GM11168 (cell line): Measurements from ENCODE around the gene ZNF497.
"Not testable (repeated sequence)": the region's sequence is repeated elsewhere in the genome, so short reads cannot be mapped to it uniquely, and the experiment has no call there.

Experiments
- in situ Hi-C: fragments of 300-500 bp; cut with MboI; formaldehyde crosslinking; loops from one replicate; pipeline ENCODE4 v1.12.0; 2022; ENCODE audit warnings: low sequenced_read_pairs; ENCODE audit not compliant: unreplicated experiment

Gene ZNF497

GRCh38 chr19:58350871-58351557 is 11.5 kb downstream of the ZNF497 start:
- in situ Hi-C loops, result no loop called here

GRCh38 chr19:58350001-58350861 is 12.3 kb downstream of the ZNF497 start:
- in situ Hi-C loops, result no loop called here

GRCh38 chr19:58349590-58349989 is 13.0 kb downstream of the ZNF497 start:
- in situ Hi-C loops, result no loop called here

DNA sequence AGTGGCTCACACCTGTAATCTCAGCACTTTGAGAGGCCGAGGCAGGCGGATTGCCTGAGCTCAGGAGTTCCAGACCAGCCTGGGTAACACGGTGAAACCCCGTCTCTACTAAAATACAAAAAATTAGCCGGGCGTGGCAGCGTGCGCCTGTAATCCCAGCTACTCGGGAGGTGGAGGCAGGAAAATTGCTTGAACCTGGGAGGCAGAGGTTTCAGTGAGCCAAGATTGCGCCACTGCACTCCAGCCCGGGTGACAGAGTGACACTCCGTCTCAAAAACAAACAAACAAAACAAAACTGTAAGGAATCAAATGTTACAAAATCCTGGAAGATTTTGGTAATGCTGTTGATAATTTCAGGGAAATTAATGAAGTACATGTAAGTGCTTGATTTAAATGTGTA is 14.5 kb downstream of the ZNF497 start:
- in situ Hi-C loops, result not testable (repeated sequence)

GRCh38 chr19:58346961-58347929 is 15.3 kb downstream of the ZNF497 start:
- in situ Hi-C loops, result no loop called here

- in situ Hi-C loops, result no loop called here
These were observed 17.0 kb downstream of the ZNF497 start for GRCh38 chr19:58345558-58345957.

GRCh38 chr19:58338825-58339558 is 23.6 kb downstream of the ZNF497 start:
- in situ Hi-C loops, result no loop called here

DNA sequence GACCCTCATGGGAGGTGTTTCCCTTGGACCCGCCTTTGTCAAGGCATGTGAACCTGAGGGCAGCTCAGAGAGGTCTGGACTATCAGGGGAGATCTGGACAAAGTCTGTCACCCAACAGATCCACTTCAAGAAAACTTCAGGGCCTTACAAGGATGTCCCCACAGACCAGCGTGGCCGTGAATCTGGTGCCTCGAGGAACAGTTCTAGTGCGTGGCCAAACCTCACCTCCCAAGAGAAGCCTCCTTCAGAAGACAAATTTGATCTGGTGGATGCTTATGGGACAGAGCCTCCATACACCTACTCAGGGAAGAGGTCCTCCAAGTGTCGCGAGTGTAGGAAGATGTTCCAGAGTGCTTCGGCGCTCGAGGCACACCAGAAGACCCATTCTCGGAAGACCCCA is 24.2 kb downstream of the ZNF497 start:
- in situ Hi-C loops, result no loop called here

GRCh38 chr19:58336820-58337219 is 25.7 kb downstream of the ZNF497 start:
- in situ Hi-C loops, result no loop called here

GRCh38 chr19:58336216-58336615 is 26.3 kb downstream of the ZNF497 start:
- in situ Hi-C loops, result no loop called here

DNA sequence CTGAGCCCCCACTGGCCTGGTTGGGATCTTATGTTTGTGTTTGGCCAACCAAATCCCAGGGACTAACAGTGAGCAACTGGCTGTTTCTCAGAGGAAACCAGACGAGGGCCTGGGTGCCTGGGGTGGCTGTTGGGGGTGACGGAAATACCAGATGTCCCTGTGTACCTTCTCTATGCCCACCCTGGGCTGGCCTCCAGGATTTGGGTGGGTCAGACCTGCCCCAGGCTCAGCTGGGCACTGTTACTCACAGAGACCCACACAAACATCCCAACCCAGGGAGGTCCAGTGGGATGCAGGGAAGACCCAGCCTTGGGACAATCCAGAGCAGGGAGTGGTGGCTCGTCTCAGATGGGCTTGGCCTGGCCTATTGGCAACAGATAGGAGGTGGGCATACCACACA is 26.9 kb downstream of the ZNF497 start:
- in situ Hi-C loops, result no loop called here

- in situ Hi-C loops, result no loop called here
These were observed 27.8 kb downstream of the ZNF497 start for GRCh38 chr19:58334691-58335249.

GRCh38 chr19:58332697-58333096 is 29.9 kb downstream of the ZNF497 start:
- in situ Hi-C loops, result no loop called here

DNA sequence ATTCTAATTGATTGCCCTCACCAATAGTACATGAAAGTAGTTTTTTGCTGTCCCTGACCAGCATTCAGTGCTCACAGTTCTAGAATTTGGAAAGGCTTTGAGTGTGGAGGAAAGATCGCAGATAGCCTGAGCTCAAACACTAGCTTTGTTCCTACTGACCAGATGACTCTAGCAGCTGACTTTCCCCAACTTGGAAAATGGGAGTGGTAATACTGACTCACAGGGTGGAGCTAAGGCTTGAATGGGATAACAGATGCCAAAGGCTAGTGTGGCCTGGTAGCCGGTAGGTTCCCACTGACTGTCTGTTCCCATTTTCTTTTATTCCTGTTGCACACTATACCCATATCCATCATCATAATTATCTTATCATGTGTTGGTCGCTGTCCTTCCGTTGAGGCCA is 32.1 kb downstream of the ZNF497 start:
- in situ Hi-C loops, result no loop called here

DNA sequence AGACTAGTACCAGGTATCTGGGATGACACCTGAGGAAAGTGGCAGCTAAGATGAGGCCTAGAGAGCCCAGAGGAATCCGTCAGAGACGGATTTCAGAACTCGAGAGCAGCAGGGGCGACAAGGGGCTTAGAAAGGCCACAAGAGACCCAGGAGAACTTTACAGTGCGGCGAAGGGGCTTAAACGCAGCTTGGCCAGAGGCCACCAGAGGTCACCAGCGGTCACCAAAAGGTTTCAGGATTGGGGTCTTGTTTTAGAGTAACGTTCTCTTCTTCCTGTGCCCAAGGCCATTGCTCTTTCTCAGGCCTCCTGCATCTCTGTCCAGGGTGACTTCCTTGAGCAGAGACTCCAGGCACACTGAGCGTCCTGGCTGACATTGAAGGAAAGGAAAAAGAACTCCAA is 33.6 kb downstream of the ZNF497 start:
- in situ Hi-C loops, result no loop called here

DNA sequence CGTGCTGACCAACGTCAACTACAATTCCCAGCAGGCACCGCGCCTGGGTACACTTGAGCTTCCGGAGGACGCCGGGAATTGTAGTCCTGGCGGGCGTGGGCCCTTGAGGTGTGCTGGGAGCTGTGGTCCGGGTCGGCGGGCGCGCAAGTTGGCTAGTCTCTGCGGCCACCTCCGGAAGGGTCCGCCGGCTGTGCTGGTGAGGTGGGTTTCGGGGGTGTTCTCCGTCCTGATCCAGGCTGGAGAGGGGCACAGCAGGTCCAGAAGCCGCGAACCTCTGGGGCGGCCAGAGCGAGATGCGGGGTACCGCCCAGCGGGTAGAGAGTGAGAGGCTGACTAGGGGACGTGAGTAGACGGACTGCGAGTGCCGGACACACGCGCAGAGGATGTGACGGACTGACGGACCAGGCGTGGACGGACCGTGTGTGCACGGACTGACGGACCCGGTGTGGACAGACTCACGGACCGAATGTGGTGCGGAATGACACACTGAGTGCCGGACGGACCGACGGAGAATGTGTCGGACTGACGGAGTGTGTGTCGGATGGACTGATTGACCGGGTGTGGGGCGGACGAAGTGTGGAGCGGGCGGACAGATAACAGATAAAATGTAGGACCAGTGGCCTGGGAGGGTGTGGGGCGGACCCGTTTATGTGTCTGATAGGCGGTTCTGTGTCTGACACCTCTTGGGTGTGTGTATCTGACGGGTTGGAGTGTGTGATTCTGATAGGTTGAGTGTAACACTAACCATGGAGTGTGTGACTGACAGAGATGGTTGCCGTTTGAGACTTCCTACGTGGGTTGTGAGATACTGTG is 35.4 kb downstream of the ZNF497 start, which contains the start of gene ZSCAN22:
Gene ZSCAN22, plus strand, starts transcription at position 81 of the 813 bp plus-strand sequence. CDS start 7,809 bp downstream, outside the sequence.
- in situ Hi-C loops, result no loop called here

DNA sequence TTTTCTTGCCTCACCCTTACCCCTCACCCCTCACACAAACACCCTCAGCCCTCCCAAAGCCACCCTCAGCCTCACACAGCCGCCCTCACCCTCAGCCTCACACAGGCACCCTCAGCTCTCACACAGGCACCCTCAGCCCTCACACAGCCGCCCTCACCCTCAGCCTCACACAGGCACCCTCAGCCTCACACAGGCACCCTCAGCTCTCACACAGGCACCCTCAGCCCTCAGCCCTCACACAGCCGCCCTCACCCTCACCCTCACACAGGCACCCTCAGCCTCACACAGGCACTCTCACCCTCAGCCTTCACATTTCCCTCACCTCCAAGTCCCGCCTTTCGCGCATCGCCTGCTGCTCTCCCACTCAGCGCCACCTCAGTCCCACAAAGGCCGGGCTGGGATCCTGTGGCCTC is 36.0 kb downstream of the ZNF497 start:
- in situ Hi-C loops, result no loop called here

DNA sequence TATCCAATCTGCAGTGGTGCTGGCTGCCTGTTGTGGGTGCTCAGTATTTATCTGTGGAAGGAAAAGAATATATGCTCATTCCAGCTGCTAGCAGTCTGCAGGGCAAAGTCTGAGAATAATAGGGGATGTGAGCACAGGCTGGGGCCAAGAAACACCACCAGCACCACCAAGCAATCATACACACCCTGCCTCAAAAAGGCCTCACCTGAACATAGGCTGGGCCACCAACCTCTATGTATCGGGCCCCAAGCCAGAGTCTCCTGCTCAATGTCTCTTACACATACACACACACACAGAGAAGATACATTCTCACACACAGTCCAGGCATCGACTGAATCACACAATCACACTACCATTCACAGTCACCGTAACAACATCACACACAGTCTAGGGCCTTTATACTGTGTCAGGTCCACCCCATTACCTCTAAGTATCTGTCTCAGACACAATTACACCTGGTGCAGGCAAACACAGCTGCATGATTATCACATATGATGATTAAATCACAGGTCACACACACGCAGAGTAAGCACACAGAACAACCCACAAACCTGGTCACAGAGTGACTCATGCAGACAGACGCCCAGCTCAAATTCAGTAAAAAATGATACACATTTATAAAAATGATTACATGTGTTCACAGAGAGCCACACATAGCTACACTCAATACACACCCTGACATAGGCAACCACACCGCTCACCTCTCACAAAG is 37.1 kb downstream of the ZNF497 start:
- in situ Hi-C loops, result no loop called here
